Endothelial cell of umbilical vein (primary cell): ENCODE results near the gene SPAAR. TPM values are rescaled to one million over a fixed set of nuclear protein-coding genes. Genes with fewer than 3 reads are reported as not detected.

Experiments used
- BruUV-seq: library from RNA; stranded (reverse); fragments of 400-500 nt; replicated peaks from 2 replicates; lab custom pipeline; 2021; lab: Mats Ljungman, UMichigan
- CTCF ChIA-PET: fragments of 300-600, 350-600 bp; sonication (Branson Sonifier 250); formaldehyde crosslinking; loops from one replicate; lab custom pipeline; 2021; ENCODE audit warnings: antibody characterized with exemption, inconsistent platforms; lab: Charles Lee
- POLR2A ChIA-PET: fragments of 300-600, 350-600 bp; sonication (Branson Sonifier 250); formaldehyde crosslinking; loops from one replicate; lab custom pipeline; 2021; ENCODE audit warnings: antibody characterized with exemption, inconsistent platforms; lab: Charles Lee
- DNase-seq: peaks from one replicate; pipeline ENCODE4 v3.0.0-alpha.2; 2011; ENCODE audit warnings: low read depth, low spot score
- FAIRE-seq: peaks from 2 replicates; lab custom pipeline; 2011; peaks lifted over from hg19 to GRCh38; lab: Jason Lieb, UNC
- H2AFZ ChIP-seq: 2 replicates; pipeline ENCODE4 v1.6.0; 2012; ENCODE audit warnings: low read depth, low read length, control low read depth, inconsistent platforms
- H3K27ac ChIP-seq: 2 replicates; pipeline ENCODE4 v1.5.1; 2011; ENCODE audit warnings: low read depth, mild to moderate bottlenecking, control low read depth, low read length, moderate library complexity; ENCODE audit not compliant: insufficient read depth
- H3K27me3 ChIP-seq, 2 experiments: 2 replicates each; pipeline versions ENCODE4 v1.6.0 to v1.6.1; 2011; ENCODE audit warnings: low read length in 2 of 2, mixed read lengths in 1 of 2; ENCODE audit not compliant: control insufficient read depth in 2 of 2, insufficient read depth in 2 of 2
- H3K36me3 ChIP-seq, 2 experiments: 2 replicates in 1 of 2; 3 replicates in 1 of 2; pipeline ENCODE4 v1.5.1; 2011; ENCODE audit warnings: low read length in 2 of 2, mild to moderate bottlenecking in 1 of 2, moderate library complexity in 1 of 2; ENCODE audit not compliant: control insufficient read depth in 2 of 2, insufficient read depth in 2 of 2; ENCODE audit errors: extremely low read depth in 1 of 2
- H3K4me1 ChIP-seq: 3 replicates; pipeline ENCODE4 v1.5.1; 2011; ENCODE audit warnings: mild to moderate bottlenecking, low read length; ENCODE audit not compliant: control insufficient read depth, insufficient read depth; ENCODE audit errors: extremely low read depth
- H3K4me2 ChIP-seq: 2 replicates; pipeline ENCODE4 v1.6.1; 2011; ENCODE audit warnings: low read length, control low read depth, mixed read lengths; ENCODE audit not compliant: insufficient read depth
- H3K4me3 ChIP-seq, 3 experiments: fragments of 200-600 bp in 1 of 3; sonication (generic), shearing (Covaris generic) in 1 of 3; replicated peaks in 1 of 3; 2 replicates each; pipeline ENCODE4 v1.5.1; 2011 to 2016; ENCODE audit warnings: control low read depth in 3 of 3, low read length in 3 of 3, mild to moderate bottlenecking in 2 of 3, inconsistent platforms in 1 of 3, low read depth in 1 of 3, moderate library complexity in 1 of 3; ENCODE audit not compliant: insufficient read depth in 1 of 3
- H3K79me2 ChIP-seq: 2 replicates; pipeline ENCODE4 v1.6.0; 2012; ENCODE audit warnings: low read length, inconsistent platforms; ENCODE audit not compliant: control insufficient read depth, insufficient read depth
- H3K9ac ChIP-seq: replicated peaks from 2 replicates; pipeline ENCODE3; 2011; ENCODE audit warnings: low read length, control low read depth; ENCODE audit not compliant: insufficient read depth; ENCODE audit errors: extremely low read depth
- H3K9me1 ChIP-seq: replicated peaks from 3 replicates; pipeline ENCODE4 v1.6.0; 2011; ENCODE audit warnings: mild to moderate bottlenecking, low read length; ENCODE audit not compliant: control insufficient read depth, insufficient read depth; ENCODE audit errors: extremely low read depth
- H3K9me3 ChIP-seq: replicated peaks from 2 replicates; pipeline ENCODE4 v1.5.1; 2012; ENCODE audit warnings: low read length, inconsistent platforms; ENCODE audit not compliant: control insufficient read depth, insufficient read depth
- H4K20me1 ChIP-seq: replicated peaks from 2 replicates; pipeline ENCODE3; 2011; ENCODE audit warnings: mild to moderate bottlenecking, low read length; ENCODE audit not compliant: control insufficient read depth, insufficient read depth; ENCODE audit errors: extremely low read depth
- CTCF ChIP-seq, 2 donors: IDR thresholded peaks; 1 replicate in 1 of 2; 2 replicates in 1 of 2; pipeline ENCODE4 v1.5.1; 2011; ENCODE audit warnings: low read length in 2 of 2, mild to moderate bottlenecking in 2 of 2, moderate library complexity in 2 of 2, control low read depth in 1 of 2, inconsistent platforms in 1 of 2, low read depth in 1 of 2; ENCODE audit not compliant: insufficient read depth in 1 of 2; ENCODE audit errors: extremely low read depth in 1 of 2
- EZH2 ChIP-seq: IDR thresholded peaks from 2 replicates; pipeline ENCODE4 v1.6.1; 2012; ENCODE audit warnings: borderline replicate concordance, low read depth, mild to moderate bottlenecking, moderate library complexity, low read length, inconsistent platforms; ENCODE audit not compliant: severe bottlenecking
- FOS ChIP-seq: IDR thresholded peaks from 2 replicates; pipeline ENCODE4 v1.6.1; 2011; ENCODE audit warnings: mild to moderate bottlenecking, low read length, moderate library complexity, borderline replicate concordance; ENCODE audit not compliant: insufficient read depth
- GATA2 ChIP-seq: IDR thresholded peaks from 2 replicates; pipeline ENCODE4 v1.7.0; 2011; ENCODE audit warnings: low read depth, mild to moderate bottlenecking, moderate library complexity, mixed read lengths, low read length; ENCODE audit not compliant: insufficient read length, insufficient read depth
- JUN ChIP-seq: IDR thresholded peaks from 2 replicates; pipeline ENCODE4 v1.6.1; 2011; ENCODE audit warnings: borderline replicate concordance, low read depth; ENCODE audit not compliant: insufficient read length, insufficient read depth
- MAX ChIP-seq: IDR thresholded peaks from 2 replicates; pipeline ENCODE4 v1.6.1; 2011; ENCODE audit not compliant: insufficient read depth, insufficient read length
- MYC ChIP-seq: IDR thresholded peaks from one replicate; pipeline ENCODE4 v1.6.1; 2011; ENCODE audit warnings: mild to moderate bottlenecking, low read depth, low read length
- POLR2A ChIP-seq: IDR thresholded peaks from 2 replicates; pipeline ENCODE4 v1.6.1; 2012; ENCODE audit warnings: low read depth, mild to moderate bottlenecking, control low read depth, low read length
- POLR2AphosphoS5 ChIP-seq: IDR thresholded peaks from 2 replicates; pipeline ENCODE4 v1.6.1; 2012; ENCODE audit warnings: low read depth, mild to moderate bottlenecking, control low read depth, low read length, moderate library complexity; ENCODE audit not compliant: insufficient read depth
- dilution Hi-C: fragments of 300-500 bp; cut with MboI; formaldehyde crosslinking; loops from one replicate; pipeline ENCODE4 v1.15.0; 2019; ENCODE audit warnings: low sequenced_read_pairs; ENCODE audit not compliant: extremely low pct_ligation_motif_present
- intact Hi-C: fragments of 100-400 bp; cut with micrococcal nuclease; formaldehyde crosslinking; loops from one replicate; pipeline ENCODE4 v1.10.0; 2022
- polyA plus RNA-seq, 4 experiments: library from polyadenylated mRNA; depleted of rRNA in 3 of 4; stranded (reverse) in 3 of 4; unstranded in 1 of 4; fragments of >200 nt; gene quantifications; 2 replicates each; pipeline versions ENCODE4 v1.2.1 to v1.2.3, GENCODE V29; 2011 to 2012; ENCODE audit warnings: missing spikeins in 1 of 4
- total RNA-seq: library from RNA; stranded (reverse); gene quantifications from 2 replicates; pipeline ENCODE4 v1.2.3, GENCODE V29; 2021

The SPAAR gene
- total and polyA plus RNA-seq, 2 donors (not counting 3 experiments of a cell fraction or from before 2014, with no cell fraction given), result 20.8 to 24.8 TPM

GRCh38 chr9:35868933-35869332, 40.4 kb upstream of the SPAAR start:
- no peak overlapping the region for H3K4me3 ChIP-seq
- intact Hi-C loops (no loop called here), dilution Hi-C loops (no loop called here)
- no peak for TF ChIP-seq POLR2A
- no peak for TF ChIP-seq CTCF (IDR thresholded peaks at IDR 0.05; ENCODE audit: extremely low read depth in 1 of 2, insufficient read depth in 1 of 2, low read depth in 1 of 2, low read length in 2 of 2)
- TF ChIP-seq MYC, result no peak
- no peak for TF ChIP-seq EZH2
- TF ChIP-seq FOS, result no peak
- no peak for TF ChIP-seq POLR2AphosphoS5
- TF ChIP-seq JUN, result no peak
- no peak for TF ChIP-seq MAX
- TF ChIP-seq GATA2, result no peak
- no peaks in the 10 kb centered on the region for H4K20me1 ChIP-seq
- H3K27me3 ChIP-seq, result peaks cover 0 to 1% of the 10 kb centered on the region in 2 experiments
- no peak overlapping the region for H3K27ac ChIP-seq
- ChIA-PET CTCF (interaction anchor here (1.5 to 2.0 kb wide), 2 partner anchors 13 to 79 kb away, joined by 5 to 7 read pairs; no protein-coding TSS in a partner anchor), POLR2A (no interaction called here)
- no peaks in the 10 kb centered on the region for H3K9me3 ChIP-seq
- no peaks in the 10 kb centered on the region for H3K36me3 ChIP-seq
- no peak overlapping the region for H2AFZ ChIP-seq
- no peaks in the 10 kb centered on the region for H3K9me1 ChIP-seq
- H3K79me2 ChIP-seq, result no peaks in the 10 kb centered on the region
- H3K4me2 ChIP-seq, result no peak overlapping the region
- BruUV-seq, result no TSS peak
- no peak overlapping the region for H3K9ac ChIP-seq
- DNase-seq (no peak), FAIRE-seq (no peak)
- H3K4me1 ChIP-seq, result no peaks in the 10 kb centered on the region
